ENCODE measurements around the gene GPD1L. TPM values are rescaled to one million over a fixed set of nuclear protein-coding genes. Genes with fewer than 3 reads are reported as not detected.
A peak's percentile ranks its signal among the peaks of the same experiment; 100 is the strongest.

GPD1L gene
- total and polyA plus RNA-seq, 2 of the 13 experiments (the other 11 are each of a cell fraction or from before 2014, with no cell fraction given): 4.9 to 13.7 TPM

DNA sequence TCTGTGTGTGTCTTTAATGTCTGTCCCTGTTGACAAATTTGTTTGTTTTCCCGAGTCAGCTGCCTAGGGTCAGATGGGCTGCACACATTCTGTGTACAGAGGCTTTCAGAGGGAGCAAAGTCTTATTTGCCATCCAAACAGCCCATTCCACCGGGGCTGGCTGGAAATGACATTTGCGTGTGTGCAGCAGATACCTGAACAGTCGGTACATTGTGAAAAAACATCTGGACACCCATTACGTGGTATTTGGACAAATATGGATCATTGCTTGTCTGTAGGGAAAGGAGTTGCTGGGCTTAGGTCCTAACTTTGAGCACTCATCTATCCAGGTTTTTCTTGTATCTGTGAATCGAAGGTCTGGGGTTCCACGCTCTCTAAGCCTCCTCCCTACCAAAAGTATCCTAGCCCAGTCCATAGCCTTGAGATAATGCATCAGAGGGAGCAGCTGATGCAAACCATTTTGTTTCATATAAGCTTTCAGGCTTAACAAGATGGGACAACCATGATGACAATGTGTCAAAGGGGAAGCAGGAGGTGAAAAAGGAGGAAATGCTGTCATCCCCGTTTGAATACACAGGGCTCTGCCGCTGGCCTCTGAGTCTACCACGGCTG lies 109.9 kb downstream of the GPD1L start (continued):
- peak; percentile 40 for TF ChIP-seq YY1 (IDR thresholded peaks at IDR 0.05; ENCODE audit: insufficient read depth, insufficient replicate concordance, low read depth, low read length)
- peak; percentile 72 for TF ChIP-seq RBM22 (optimal IDR thresholded peaks at IDR 0.05; ENCODE audit: low read length)
- TF ChIP-seq, protein P1, sequence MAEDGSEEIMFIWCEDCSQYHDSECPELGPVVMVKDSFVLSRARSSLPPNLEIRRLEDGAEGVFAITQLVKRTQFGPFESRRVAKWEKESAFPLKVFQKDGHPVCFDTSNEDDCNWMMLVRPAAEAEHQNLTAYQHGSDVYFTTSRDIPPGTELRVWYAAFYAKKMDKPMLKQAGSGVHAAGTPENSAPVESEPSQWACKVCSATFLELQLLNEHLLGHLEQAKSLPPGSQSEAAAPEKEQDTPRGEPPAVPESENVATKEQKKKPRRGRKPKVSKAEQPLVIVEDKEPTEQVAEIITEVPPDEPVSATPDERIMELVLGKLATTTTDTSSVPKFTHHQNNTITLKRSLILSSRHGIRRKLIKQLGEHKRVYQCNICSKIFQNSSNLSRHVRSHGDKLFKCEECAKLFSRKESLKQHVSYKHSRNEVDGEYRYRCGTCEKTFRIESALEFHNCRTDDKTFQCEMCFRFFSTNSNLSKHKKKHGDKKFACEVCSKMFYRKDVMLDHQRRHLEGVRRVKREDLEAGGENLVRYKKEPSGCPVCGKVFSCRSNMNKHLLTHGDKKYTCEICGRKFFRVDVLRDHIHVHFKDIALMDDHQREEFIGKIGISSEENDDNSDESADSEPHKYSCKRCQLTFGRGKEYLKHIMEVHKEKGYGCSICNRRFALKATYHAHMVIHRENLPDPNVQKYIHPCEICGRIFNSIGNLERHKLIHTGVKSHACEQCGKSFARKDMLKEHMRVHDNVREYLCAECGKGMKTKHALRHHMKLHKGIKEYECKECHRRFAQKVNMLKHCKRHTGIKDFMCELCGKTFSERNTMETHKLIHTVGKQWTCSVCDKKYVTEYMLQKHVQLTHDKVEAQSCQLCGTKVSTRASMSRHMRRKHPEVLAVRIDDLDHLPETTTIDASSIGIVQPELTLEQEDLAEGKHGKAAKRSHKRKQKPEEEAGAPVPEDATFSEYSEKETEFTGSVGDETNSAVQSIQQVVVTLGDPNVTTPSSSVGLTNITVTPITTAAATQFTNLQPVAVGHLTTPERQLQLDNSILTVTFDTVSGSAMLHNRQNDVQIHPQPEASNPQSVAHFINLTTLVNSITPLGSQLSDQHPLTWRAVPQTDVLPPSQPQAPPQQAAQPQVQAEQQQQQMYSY (CRISPR knock-in tag; IDR thresholded peaks at IDR 0.05): peak; percentile 99
- no peak for TF ChIP-seq IKZF1 (IDR thresholded peaks at IDR 0.05)
- TF ChIP-seq, protein P2, sequence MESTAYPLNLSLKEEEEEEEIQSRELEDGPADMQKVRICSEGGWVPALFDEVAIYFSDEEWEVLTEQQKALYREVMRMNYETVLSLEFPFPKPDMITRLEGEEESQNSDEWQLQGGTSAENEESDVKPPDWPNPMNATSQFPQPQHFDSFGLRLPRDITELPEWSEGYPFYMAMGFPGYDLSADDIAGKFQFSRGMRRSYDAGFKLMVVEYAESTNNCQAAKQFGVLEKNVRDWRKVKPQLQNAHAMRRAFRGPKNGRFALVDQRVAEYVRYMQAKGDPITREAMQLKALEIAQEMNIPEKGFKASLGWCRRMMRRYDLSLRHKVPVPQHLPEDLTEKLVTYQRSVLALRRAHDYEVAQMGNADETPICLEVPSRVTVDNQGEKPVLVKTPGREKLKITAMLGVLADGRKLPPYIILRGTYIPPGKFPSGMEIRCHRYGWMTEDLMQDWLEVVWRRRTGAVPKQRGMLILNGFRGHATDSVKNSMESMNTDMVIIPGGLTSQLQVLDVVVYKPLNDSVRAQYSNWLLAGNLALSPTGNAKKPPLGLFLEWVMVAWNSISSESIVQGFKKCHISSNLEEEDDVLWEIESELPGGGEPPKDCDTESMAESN (CRISPR knock-in tag; conservative IDR thresholded peaks at IDR 0.05): peak; percentile 75; the same call in 1 of the 2 replicates
- TF ChIP-seq MIER2 (CRISPR knock-in tag; IDR thresholded peaks at IDR 0.05): peak; percentile 85
- TF ChIP-seq, protein P3, sequence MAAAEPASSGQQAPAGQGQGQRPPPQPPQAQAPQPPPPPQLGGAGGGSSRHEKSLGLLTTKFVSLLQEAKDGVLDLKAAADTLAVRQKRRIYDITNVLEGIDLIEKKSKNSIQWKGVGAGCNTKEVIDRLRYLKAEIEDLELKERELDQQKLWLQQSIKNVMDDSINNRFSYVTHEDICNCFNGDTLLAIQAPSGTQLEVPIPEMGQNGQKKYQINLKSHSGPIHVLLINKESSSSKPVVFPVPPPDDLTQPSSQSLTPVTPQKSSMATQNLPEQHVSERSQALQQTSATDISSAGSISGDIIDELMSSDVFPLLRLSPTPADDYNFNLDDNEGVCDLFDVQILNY (CRISPR knock-in tag; conservative IDR thresholded peaks at IDR 0.05): no peak
- TF ChIP-seq, protein P4, sequence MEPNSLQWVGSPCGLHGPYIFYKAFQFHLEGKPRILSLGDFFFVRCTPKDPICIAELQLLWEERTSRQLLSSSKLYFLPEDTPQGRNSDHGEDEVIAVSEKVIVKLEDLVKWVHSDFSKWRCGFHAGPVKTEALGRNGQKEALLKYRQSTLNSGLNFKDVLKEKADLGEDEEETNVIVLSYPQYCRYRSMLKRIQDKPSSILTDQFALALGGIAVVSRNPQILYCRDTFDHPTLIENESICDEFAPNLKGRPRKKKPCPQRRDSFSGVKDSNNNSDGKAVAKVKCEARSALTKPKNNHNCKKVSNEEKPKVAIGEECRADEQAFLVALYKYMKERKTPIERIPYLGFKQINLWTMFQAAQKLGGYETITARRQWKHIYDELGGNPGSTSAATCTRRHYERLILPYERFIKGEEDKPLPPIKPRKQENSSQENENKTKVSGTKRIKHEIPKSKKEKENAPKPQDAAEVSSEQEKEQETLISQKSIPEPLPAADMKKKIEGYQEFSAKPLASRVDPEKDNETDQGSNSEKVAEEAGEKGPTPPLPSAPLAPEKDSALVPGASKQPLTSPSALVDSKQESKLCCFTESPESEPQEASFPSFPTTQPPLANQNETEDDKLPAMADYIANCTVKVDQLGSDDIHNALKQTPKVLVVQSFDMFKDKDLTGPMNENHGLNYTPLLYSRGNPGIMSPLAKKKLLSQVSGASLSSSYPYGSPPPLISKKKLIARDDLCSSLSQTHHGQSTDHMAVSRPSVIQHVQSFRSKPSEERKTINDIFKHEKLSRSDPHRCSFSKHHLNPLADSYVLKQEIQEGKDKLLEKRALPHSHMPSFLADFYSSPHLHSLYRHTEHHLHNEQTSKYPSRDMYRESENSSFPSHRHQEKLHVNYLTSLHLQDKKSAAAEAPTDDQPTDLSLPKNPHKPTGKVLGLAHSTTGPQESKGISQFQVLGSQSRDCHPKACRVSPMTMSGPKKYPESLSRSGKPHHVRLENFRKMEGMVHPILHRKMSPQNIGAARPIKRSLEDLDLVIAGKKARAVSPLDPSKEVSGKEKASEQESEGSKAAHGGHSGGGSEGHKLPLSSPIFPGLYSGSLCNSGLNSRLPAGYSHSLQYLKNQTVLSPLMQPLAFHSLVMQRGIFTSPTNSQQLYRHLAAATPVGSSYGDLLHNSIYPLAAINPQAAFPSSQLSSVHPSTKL (CRISPR knock-in tag; IDR thresholded peaks at IDR 0.05): peak; percentile 99
- peak; percentile 93 for TF ChIP-seq MBD4 (IDR thresholded peaks at IDR 0.05; ENCODE audit: borderline replicate concordance, low read length)
- no peak for TF ChIP-seq ARHGAP35 (CRISPR knock-in tag; IDR thresholded peaks at IDR 0.05; ENCODE audit: borderline replicate concordance)
- TF ChIP-seq NFATC3 (CRISPR knock-in tag; IDR thresholded peaks at IDR 0.05): no peak
- TF ChIP-seq ZNF713 (CRISPR knock-in tag; IDR thresholded peaks at IDR 0.05): no peak
- peak; percentile 78; the same call in 1 of the 2 replicates for TF ChIP-seq LCORL (IDR thresholded peaks at IDR 0.05)
- peak; percentile 95 for TF ChIP-seq LCORL (CRISPR knock-in tag; IDR thresholded peaks at IDR 0.05)
- 0 out of 2 replicates have a peak, but pooled peaks have one; percentile 19 for TF ChIP-seq ETV6 (CRISPR knock-in tag; conservative IDR thresholded peaks at IDR 0.05)
- TF ChIP-seq, protein P5, sequence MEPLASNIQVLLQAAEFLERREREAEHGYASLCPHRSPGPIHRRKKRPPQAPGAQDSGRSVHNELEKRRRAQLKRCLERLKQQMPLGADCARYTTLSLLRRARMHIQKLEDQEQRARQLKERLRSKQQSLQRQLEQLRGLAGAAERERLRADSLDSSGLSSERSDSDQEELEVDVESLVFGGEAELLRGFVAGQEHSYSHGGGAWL (CRISPR knock-in tag; IDR thresholded peaks at IDR 0.05): no peak
- TF ChIP-seq, protein P6, sequence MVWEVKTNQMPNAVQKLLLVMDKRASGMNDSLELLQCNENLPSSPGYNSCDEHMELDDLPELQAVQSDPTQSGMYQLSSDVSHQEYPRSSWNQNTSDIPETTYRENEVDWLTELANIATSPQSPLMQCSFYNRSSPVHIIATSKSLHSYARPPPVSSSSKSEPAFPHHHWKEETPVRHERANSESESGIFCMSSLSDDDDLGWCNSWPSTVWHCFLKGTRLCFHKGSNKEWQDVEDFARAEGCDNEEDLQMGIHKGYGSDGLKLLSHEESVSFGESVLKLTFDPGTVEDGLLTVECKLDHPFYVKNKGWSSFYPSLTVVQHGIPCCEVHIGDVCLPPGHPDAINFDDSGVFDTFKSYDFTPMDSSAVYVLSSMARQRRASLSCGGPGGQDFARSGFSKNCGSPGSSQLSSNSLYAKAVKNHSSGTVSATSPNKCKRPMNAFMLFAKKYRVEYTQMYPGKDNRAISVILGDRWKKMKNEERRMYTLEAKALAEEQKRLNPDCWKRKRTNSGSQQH (CRISPR knock-in tag; IDR thresholded peaks at IDR 0.05; ENCODE audit: low read depth): peak; percentile 50; the same call in 1 of the 2 replicates
